Measurements from ENCODE around the gene GTPBP4. TPM values are rescaled to one million over a fixed set of nuclear protein-coding genes. Genes with fewer than 3 reads are reported as not detected.

Gene GTPBP4
- total RNA-seq, 1 donor from 2014 or later: 73.8 TPM

DNA sequence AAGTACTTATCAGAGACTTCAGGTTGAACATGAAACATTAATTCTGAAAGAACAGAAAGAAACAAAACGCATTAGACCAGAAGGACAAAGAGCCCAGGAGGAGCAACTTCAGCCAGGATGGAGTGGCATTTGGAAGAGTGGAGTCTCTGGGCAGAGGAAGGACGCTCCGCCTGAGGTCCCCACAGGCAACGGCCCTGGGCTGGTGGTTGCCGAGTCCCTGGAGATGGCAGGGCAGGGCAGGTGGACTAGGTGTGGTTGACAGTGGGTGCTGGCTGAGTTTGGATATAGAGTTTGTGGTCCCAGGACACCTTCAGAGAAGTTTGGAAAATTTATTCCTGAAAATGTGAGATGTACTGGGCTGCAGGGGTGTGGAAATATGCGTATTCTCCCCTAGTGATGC, 29.4 kb upstream of the GTPBP4 start:
- CTCF ChIA-PET: no interaction called here
- TF ChIP-seq, protein P1, sequence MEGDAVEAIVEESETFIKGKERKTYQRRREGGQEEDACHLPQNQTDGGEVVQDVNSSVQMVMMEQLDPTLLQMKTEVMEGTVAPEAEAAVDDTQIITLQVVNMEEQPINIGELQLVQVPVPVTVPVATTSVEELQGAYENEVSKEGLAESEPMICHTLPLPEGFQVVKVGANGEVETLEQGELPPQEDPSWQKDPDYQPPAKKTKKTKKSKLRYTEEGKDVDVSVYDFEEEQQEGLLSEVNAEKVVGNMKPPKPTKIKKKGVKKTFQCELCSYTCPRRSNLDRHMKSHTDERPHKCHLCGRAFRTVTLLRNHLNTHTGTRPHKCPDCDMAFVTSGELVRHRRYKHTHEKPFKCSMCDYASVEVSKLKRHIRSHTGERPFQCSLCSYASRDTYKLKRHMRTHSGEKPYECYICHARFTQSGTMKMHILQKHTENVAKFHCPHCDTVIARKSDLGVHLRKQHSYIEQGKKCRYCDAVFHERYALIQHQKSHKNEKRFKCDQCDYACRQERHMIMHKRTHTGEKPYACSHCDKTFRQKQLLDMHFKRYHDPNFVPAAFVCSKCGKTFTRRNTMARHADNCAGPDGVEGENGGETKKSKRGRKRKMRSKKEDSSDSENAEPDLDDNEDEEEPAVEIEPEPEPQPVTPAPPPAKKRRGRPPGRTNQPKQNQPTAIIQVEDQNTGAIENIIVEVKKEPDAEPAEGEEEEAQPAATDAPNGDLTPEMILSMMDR (IDR thresholded peaks at IDR 0.05): no peak

DNA sequence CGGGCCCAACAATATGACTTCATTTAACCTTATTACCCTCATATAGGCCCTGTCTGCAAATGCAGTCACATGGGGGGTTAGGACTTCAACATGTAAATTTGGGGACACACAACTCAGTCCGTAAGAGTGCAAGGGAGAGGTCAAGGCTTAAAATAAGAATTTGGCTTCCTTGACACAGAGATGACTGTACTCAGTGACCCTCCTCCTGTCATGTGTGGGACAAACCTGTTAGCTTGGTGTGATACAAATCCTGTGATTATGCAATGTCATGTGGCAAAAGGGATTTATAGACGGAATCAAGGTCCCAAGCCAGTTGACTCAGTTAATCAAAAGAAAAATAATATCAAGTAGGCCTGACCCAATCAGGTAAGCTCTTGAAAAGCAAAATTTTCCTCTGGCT, 25.9 kb upstream of the GTPBP4 start:
- intact Hi-C loops (cut with micrococcal nuclease): no loop called here
- DNase-seq (no peak), ATAC-seq (ENCODE audit: low read depth) (no peak)
- H3K27me3 Mint-ChIP-seq: peaks cover 22% of the 10 kb centered on the region
- H3K4me3 Mint-ChIP-seq: no peak overlapping the region
- H3K36me3 Mint-ChIP-seq (ENCODE audit: low read depth): no peaks in the 10 kb centered on the region
- no peak overlapping the region for H3K27ac Mint-ChIP-seq
- TF ChIP-seq, protein P1 (IDR thresholded peaks at IDR 0.05): no peak
- ChIA-PET POLR2A (interaction anchor here (0.7 kb wide), 1 partner anchor 23 kb away, joined by 7 read pairs; no protein-coding TSS in a partner anchor), CTCF (no interaction called here)
- no peaks in the 10 kb centered on the region for H3K9me3 Mint-ChIP-seq
- H3K4me1 Mint-ChIP-seq: no peaks in the 10 kb centered on the region

More for the DNA sequence above, 29.4 kb upstream of the GTPBP4 start:
- Mint-ChIP-seq H3K4me1 (no peaks in the 10 kb centered on the region), H3K4me3 (no peak overlapping the region), H3K27ac (no peak overlapping the region), H3K36me3 (ENCODE audit: low read depth) (no peaks in the 10 kb centered on the region), H3K27me3 (peaks cover 14% of the 10 kb centered on the region), H3K9me3 (no peaks in the 10 kb centered on the region)
- intact Hi-C loops (cut with micrococcal nuclease): no loop called here
- POLR2A ChIA-PET: no interaction called here
- ATAC-seq (ENCODE audit: low read depth): no peak
- no peak for DNase-seq

GRCh38 chr10:963186-963585, 25.0 kb upstream of the GTPBP4 start:
- Mint-ChIP-seq H3K9me3 (no peaks in the 10 kb centered on the region), H3K4me1 (no peaks in the 10 kb centered on the region), H3K27me3 (peaks cover 22% of the 10 kb centered on the region), H3K4me3 (no peak overlapping the region), H3K27ac (no peak overlapping the region), H3K36me3 (ENCODE audit: low read depth) (no peaks in the 10 kb centered on the region)
- DNase-seq: no peak
- POLR2A ChIA-PET: no interaction called here
- TF ChIP-seq, protein P1 (IDR thresholded peaks at IDR 0.05): no peak
- CTCF ChIA-PET: no interaction called here
- intact Hi-C loops (cut with micrococcal nuclease): no loop called here
- ATAC-seq (ENCODE audit: low read depth): no peak

GRCh38 chr10:963655-964054, 24.6 kb upstream of the GTPBP4 start:
- CTCF ChIA-PET: no interaction called here
- intact Hi-C loops (cut with micrococcal nuclease): no loop called here
- POLR2A ChIA-PET: no interaction called here
- TF ChIP-seq, protein P1 (IDR thresholded peaks at IDR 0.05): no peak
- DNase-seq (no peak), ATAC-seq (ENCODE audit: low read depth) (no peak)
- H3K4me1 Mint-ChIP-seq: no peaks in the 10 kb centered on the region
- H3K4me3 Mint-ChIP-seq: no peak overlapping the region
- no peak overlapping the region for H3K27ac Mint-ChIP-seq
- H3K36me3 Mint-ChIP-seq (ENCODE audit: low read depth): no peaks in the 10 kb centered on the region
- H3K9me3 Mint-ChIP-seq: no peaks in the 10 kb centered on the region
- H3K27me3 Mint-ChIP-seq: peaks cover 21% of the 10 kb centered on the region

DNA sequence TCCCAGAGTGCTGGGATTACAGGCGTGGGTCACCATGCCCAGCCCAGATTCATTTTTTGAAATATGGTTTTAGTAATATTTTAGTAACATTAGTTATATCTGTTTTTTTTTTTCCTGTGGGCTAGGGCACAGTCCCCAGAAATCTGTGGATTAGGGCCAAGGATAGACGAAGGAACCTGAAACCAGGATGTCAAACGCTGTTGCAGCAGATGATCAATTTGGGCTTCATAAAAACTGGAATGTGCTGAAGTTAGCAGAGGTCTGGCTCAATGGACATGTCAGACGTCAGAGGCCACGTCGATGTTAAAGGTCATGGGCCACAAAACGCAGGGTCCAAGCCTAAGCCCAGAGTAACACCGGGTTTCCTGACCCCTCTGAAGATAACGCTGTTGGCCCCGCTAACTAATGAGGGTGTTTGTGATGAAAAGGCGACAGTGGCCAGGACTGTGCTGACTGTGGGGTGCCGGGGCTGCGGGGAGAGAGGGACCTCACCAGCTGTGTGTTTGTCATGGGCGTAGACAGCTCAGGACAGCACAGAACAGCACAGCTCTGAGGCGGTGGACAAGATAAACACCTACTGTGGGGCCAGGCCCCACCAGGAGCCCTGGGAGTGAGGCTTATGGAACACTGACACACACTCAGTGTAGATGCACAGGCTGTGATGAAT, 23.8 kb upstream of the GTPBP4 start:
- no peak overlapping the region for H3K4me3 Mint-ChIP-seq
- ATAC-seq (ENCODE audit: low read depth) (no peak), DNase-seq (no peak)
- H3K4me1 Mint-ChIP-seq: no peaks in the 10 kb centered on the region
- H3K27ac Mint-ChIP-seq: no peak overlapping the region
- TF ChIP-seq, protein P1 (IDR thresholded peaks at IDR 0.05): no peak
- peaks cover 23% of the 10 kb centered on the region for H3K27me3 Mint-ChIP-seq
- H3K9me3 Mint-ChIP-seq: no peaks in the 10 kb centered on the region
- no peaks in the 10 kb centered on the region for H3K36me3 Mint-ChIP-seq (ENCODE audit: low read depth)
- POLR2A ChIA-PET: no interaction called here
- intact Hi-C loops (cut with micrococcal nuclease): no loop called here
- CTCF ChIA-PET: no interaction called here
